HEK293T (cell line): ENCODE data around the gene SPI1.

Experiments
- CTCF ChIA-PET: fragments of 350-600 bp; formaldehyde crosslinking; extraction: SDS; loops from one replicate; lab custom pipeline; 2021; ENCODE audit warnings: antibody characterized with exemption, inconsistent platforms; lab: Yijun Ruan, JAX
- POLR2A ChIA-PET: fragments of 350-600 bp; formaldehyde crosslinking; extraction: SDS; loops from one replicate; lab custom pipeline; 2020; ENCODE audit warnings: antibody characterized with exemption, inconsistent platforms; lab: Yijun Ruan, JAX
- DNase-seq: peaks from one replicate; pipeline ENCODE4 v3.0.0; 2012; ENCODE audit warnings: mixed read lengths; ENCODE audit errors: extremely low spot score
- ARNT ChIP-seq: fragments of 450-650 bp; IDR thresholded peaks from 2 replicates; pipeline ENCODE4 v1.6.1; 2017; ENCODE audit warnings: mild to moderate bottlenecking
- BHLHE40 ChIP-seq: fragments of 450-650 bp; IDR thresholded peaks from 2 replicates; pipeline ENCODE4 v1.6.1; 2016; ENCODE audit warnings: mild to moderate bottlenecking, moderate library complexity, borderline replicate concordance
- CTBP1 ChIP-seq: fragments of 450-650 bp; IDR thresholded peaks from 2 replicates; pipeline ENCODE4 v1.6.1; 2016; ENCODE audit warnings: borderline replicate concordance
- ELF4 ChIP-seq: fragments of 450-650 bp; IDR thresholded peaks from 2 replicates; pipeline ENCODE4 v1.6.1; 2017; ENCODE audit warnings: antibody characterized with exemption
- FOXA1 ChIP-seq: fragments of 450-650 bp; IDR thresholded peaks from 2 replicates; pipeline ENCODE4 v1.6.1; 2016; ENCODE audit warnings: mild to moderate bottlenecking
- FOXK2 ChIP-seq: fragments of 450-650 bp; IDR thresholded peaks from 2 replicates; pipeline ENCODE4 v1.6.1; 2016; ENCODE audit warnings: mild to moderate bottlenecking
- FOXM1 ChIP-seq: fragments of 450-650 bp; IDR thresholded peaks from 2 replicates; pipeline ENCODE4 v1.6.1; 2017; ENCODE audit warnings: mild to moderate bottlenecking, borderline replicate concordance
- HDGF ChIP-seq: fragments of 450-650 bp; IDR thresholded peaks from 2 replicates; pipeline ENCODE4 v1.6.1; 2017; ENCODE audit warnings: antibody characterized with exemption, borderline replicate concordance
- L3MBTL2 ChIP-seq: fragments of 450-650 bp; conservative IDR thresholded peaks from 2 replicates; pipeline ENCODE4 v1.6.1; 2016; ENCODE audit warnings: mild to moderate bottlenecking
- LEF1 ChIP-seq: fragments of 450-650 bp; IDR thresholded peaks from 2 replicates; pipeline ENCODE4 v1.6.1; 2017; ENCODE audit warnings: mild to moderate bottlenecking, borderline replicate concordance
- NFRKB ChIP-seq: fragments of 450-650 bp; IDR thresholded peaks from 2 replicates; pipeline ENCODE4 v1.6.1; 2016; ENCODE audit warnings: mild to moderate bottlenecking, moderate library complexity
- PKNOX1 ChIP-seq: fragments of 450-650 bp; IDR thresholded peaks from 2 replicates; pipeline ENCODE4 v1.6.1; 2016
- SP1 ChIP-seq: fragments of 450-650 bp; IDR thresholded peaks from 2 replicates; pipeline ENCODE4 v1.6.1; 2017
- SUZ12 ChIP-seq: fragments of 450-650 bp; IDR thresholded peaks from 2 replicates; pipeline ENCODE4 v1.6.1; 2016; ENCODE audit warnings: mild to moderate bottlenecking
- TARDBP ChIP-seq: fragments of 450-650 bp; IDR thresholded peaks from 2 replicates; pipeline ENCODE4 v1.6.1; 2016
- ZNF384 ChIP-seq: fragments of 450-650 bp; IDR thresholded peaks from 2 replicates; pipeline ENCODE4 v1.6.1; 2016

SPI1 gene

DNA sequence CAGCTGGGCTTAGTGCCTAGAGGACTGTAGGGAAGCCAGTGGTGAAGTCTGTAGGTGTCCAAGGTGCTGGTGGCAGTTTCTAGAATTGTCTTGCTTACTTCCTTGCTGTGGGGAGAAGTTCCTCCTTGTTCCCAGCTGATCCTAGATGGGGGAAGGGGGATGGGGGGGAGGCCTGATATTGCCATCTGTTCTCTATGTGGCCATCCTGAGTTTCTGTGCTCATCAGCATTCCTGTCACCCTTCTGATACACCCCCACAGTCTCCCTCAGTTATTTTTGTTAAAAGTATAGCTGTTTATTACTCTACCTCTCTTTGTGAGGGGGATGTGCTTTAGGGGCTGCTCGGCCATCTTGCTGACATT lies 71.9 kb downstream of the SPI1 start:
- ChIA-PET CTCF (interaction anchor here (1.2 kb wide), 1 partner anchor 48 kb away, joined by 4 read pairs; no protein-coding TSS in a partner anchor), POLR2A (interaction anchor here (2.0 kb wide), 1 partner anchor 58 kb away, joined by 5 read pairs; the partner anchor contains the start of gene ACP2)
- TF ChIP-seq BHLHE40 = no peak
- no peak for TF ChIP-seq NFRKB
- no peak for TF ChIP-seq ELF4
- TF ChIP-seq FOXA1 = no peak
- no peak for TF ChIP-seq SUZ12
- TF ChIP-seq ZNF384 = no peak
- TF ChIP-seq TARDBP = no peak
- no peak for TF ChIP-seq LEF1
- TF ChIP-seq HDGF = no peak
- TF ChIP-seq CTBP1 = no peak
- TF ChIP-seq SP1 = no peak
- no peak for TF ChIP-seq FOXM1
- no peak for TF ChIP-seq PKNOX1
- TF ChIP-seq L3MBTL2 = no peak
- no peak for TF ChIP-seq ARNT
- no peak for TF ChIP-seq FOXK2
- no peak for DNase-seq

GRCh38 chr11:47305734-47306483 lies 72.4 kb downstream of the SPI1 start:
- ChIA-PET POLR2A (interaction anchor here (2.0 kb wide), 1 partner anchor 57 kb away, joined by 5 read pairs; the partner anchor contains the start of gene ACP2), CTCF (interaction anchor here (1.2 to 1.4 kb wide), 2 partner anchors 49 kb away, joined by 3 to 4 read pairs; no protein-coding TSS in a partner anchor)
- TF ChIP-seq FOXA1 = no peak
- TF ChIP-seq FOXM1 = no peak
- TF ChIP-seq SUZ12 = no peak
- no peak for TF ChIP-seq SP1
- TF ChIP-seq HDGF = no peak
- TF ChIP-seq FOXK2 = no peak
- TF ChIP-seq L3MBTL2 = no peak
- no peak for TF ChIP-seq BHLHE40
- no peak for TF ChIP-seq NFRKB
- no peak for TF ChIP-seq ZNF384
- TF ChIP-seq CTBP1 = no peak
- no peak for TF ChIP-seq TARDBP
- TF ChIP-seq ELF4 = no peak
- TF ChIP-seq ARNT = no peak
- no peak for DNase-seq
